22Rv1 (cell line): ENCODE measurements around the gene GPER1.

Experiments
- ZFX ChIP-seq: fragments of 450-650 bp; IDR thresholded peaks from 2 replicates; pipeline ENCODE4 v1.6.1; 2017; ENCODE audit warnings: antibody characterized with exemption, borderline replicate concordance
- TF ChIP-seq, protein P1 (sequence below): fragments of 450-650 bp; IDR thresholded peaks from 2 replicates; pipeline ENCODE4 v1.5.1; 2017; ENCODE audit warnings: mild to moderate bottlenecking

DNA sequence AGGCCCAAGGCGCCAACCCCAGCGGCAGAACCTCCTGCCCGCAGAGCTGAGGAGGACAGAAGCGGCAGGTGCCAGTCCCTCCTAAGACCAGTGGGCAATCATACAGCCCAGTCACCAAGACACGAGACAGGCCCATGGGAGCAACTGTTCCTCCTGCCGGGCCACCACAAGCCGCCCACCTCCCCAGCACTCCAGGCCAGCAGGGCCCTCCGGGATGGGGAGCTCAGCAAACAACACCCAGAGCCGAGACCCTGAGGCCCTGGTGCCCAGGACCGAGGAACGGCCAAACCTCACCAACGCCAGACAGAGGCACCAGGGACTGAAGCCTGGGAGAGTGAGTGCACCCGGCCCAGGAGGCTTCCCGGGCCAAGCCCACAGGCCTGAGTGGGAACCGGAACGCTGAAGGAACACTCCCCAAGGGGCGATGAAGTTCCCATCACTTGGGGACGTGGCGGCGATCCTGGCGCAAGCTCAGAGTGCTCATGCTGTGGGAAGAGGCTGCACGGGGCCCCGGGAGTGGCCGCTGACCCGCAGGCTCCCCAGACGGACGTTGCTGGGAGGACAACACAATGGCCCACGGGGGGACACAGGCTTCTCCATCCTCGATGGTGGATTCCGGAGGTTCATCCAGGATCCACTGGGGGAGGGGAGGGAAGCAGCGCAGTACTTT is 35.1 kb downstream of the GPER1 start:
- TF ChIP-seq, protein P1, sequence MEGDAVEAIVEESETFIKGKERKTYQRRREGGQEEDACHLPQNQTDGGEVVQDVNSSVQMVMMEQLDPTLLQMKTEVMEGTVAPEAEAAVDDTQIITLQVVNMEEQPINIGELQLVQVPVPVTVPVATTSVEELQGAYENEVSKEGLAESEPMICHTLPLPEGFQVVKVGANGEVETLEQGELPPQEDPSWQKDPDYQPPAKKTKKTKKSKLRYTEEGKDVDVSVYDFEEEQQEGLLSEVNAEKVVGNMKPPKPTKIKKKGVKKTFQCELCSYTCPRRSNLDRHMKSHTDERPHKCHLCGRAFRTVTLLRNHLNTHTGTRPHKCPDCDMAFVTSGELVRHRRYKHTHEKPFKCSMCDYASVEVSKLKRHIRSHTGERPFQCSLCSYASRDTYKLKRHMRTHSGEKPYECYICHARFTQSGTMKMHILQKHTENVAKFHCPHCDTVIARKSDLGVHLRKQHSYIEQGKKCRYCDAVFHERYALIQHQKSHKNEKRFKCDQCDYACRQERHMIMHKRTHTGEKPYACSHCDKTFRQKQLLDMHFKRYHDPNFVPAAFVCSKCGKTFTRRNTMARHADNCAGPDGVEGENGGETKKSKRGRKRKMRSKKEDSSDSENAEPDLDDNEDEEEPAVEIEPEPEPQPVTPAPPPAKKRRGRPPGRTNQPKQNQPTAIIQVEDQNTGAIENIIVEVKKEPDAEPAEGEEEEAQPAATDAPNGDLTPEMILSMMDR, result no peak
- no peak for TF ChIP-seq ZFX
